GM12878 (cell line): Measurements from ENCODE around the gene CUL9.

Experiments
- CTCF ChIP-seq, 3 experiments: IDR thresholded peaks in 2 of 3; conservative IDR thresholded peaks in 1 of 3; 2 replicates each; pipeline ENCODE4 v1.5.1; 2011; ENCODE audit warnings: low read depth in 3 of 3, low read length in 3 of 3, mild to moderate bottlenecking in 3 of 3, control low read depth in 2 of 3, moderate library complexity in 2 of 3, inconsistent platforms in 1 of 3, mixed read lengths in 1 of 3; ENCODE audit not compliant: control insufficient read depth in 2 of 3, insufficient read depth in 1 of 3; ENCODE audit errors: extremely low read depth in 1 of 3
- EZH2 ChIP-seq: IDR thresholded peaks from 2 replicates; pipeline ENCODE4 v1.6.1; 2012; ENCODE audit warnings: low read depth, mild to moderate bottlenecking, control low read depth, inconsistent platforms, low read length, borderline replicate concordance; ENCODE audit not compliant: control insufficient read depth
- HCFC1 ChIP-seq: fragments of 150-350 bp; IDR thresholded peaks from 2 replicates; pipeline ENCODE4 v1.6.1; 2014; ENCODE audit warnings: low read length
- NFIC ChIP-seq: IDR thresholded peaks from 2 replicates; pipeline ENCODE4 v1.6.1; 2012; ENCODE audit warnings: low read depth, mild to moderate bottlenecking, inconsistent platforms, low read length, moderate library complexity
- POLR2A ChIP-seq: IDR thresholded peaks from 2 replicates; pipeline ENCODE4 v1.6.1; 2011; ENCODE audit warnings: low read depth, mild to moderate bottlenecking, low read length
- POLR2AphosphoS5 ChIP-seq: IDR thresholded peaks from 2 replicates; pipeline ENCODE4 v1.6.1; 2011; ENCODE audit warnings: mild to moderate bottlenecking, low read length, inconsistent platforms
- RAD51 ChIP-seq: fragments of 450-650 bp; IDR thresholded peaks from 2 replicates; pipeline ENCODE4 v1.6.1; 2016; ENCODE audit warnings: moderate library complexity, mild to moderate bottlenecking, inconsistent platforms
- SMC3 ChIP-seq: IDR thresholded peaks from 2 replicates; pipeline ENCODE4 v1.6.1; 2011; ENCODE audit warnings: low read length, improper control_type of control experiment, borderline replicate concordance
- ZNF274 ChIP-seq: IDR thresholded peaks from one replicate; pipeline ENCODE4 v1.8.0; 2011; ENCODE audit not compliant: insufficient read length, insufficient read depth

GRCh38 chr6:43240950-43241349 lies 59.0 kb downstream of the CUL9 start:
- no peak for TF ChIP-seq EZH2
- no peak for TF ChIP-seq SMC3
- TF ChIP-seq CTCF (IDR thresholded peaks at IDR 0.05 in 2 of 3, conservative IDR thresholded peaks at IDR 0.05 in 1 of 3; ENCODE audit: control insufficient read depth in 2 of 3, extremely low read depth in 1 of 3, insufficient read depth in 1 of 3, low read depth in 3 of 3, low read length in 3 of 3) = no peak
- TF ChIP-seq ZNF274 = no peak
- no peak for TF ChIP-seq POLR2AphosphoS5
- TF ChIP-seq HCFC1 = no peak
- no peak for TF ChIP-seq NFIC
- no peak for TF ChIP-seq POLR2A
- no peak for TF ChIP-seq RAD51
